Activated B cell treated with CpG ODN at 0.5 μM for 24 hours (primary cell): ENCODE data around the gene SSTR3. TPM values are rescaled to one million over a fixed set of nuclear protein-coding genes. Genes with fewer than 3 reads are reported as not detected.

Experiments used
- ATAC-seq: fragments of 200-7000 bp; cut with Tn5 transposase; one replicate; pipeline ENCODE4 v1.10.0; 2021; ENCODE audit warnings: low read depth, mild to moderate bottlenecking, moderate library complexity
- CTCF ChIA-PET: fragments of 350-600 bp; sonication (Branson Sonifier 250); formaldehyde crosslinking; loops from one replicate; lab custom pipeline; 2021; ENCODE audit warnings: antibody characterized with exemption; lab: Charles Lee
- POLR2A ChIA-PET: fragments of 350-600 bp; sonication (Branson Sonifier 250); formaldehyde crosslinking; loops from one replicate; lab custom pipeline; 2021; ENCODE audit warnings: antibody characterized with exemption; lab: Charles Lee
- DNase-seq: peaks from one replicate; pipeline ENCODE4 v3.0.0; 2022
- H3K27ac Mint-ChIP-seq: one replicate; pipeline ENCODE4 v1.8.0; 2020; ENCODE audit warnings: mixed read lengths
- H3K27me3 Mint-ChIP-seq: one replicate; pipeline ENCODE4 v1.8.0; 2021; ENCODE audit warnings: mixed read lengths
- H3K36me3 Mint-ChIP-seq: one replicate; pipeline ENCODE4 v1.8.0; 2021; ENCODE audit warnings: low read depth, mixed read lengths
- H3K4me1 Mint-ChIP-seq: one replicate; pipeline ENCODE4 v1.8.0; 2021; ENCODE audit warnings: mixed read lengths
- H3K4me3 Mint-ChIP-seq: one replicate; pipeline ENCODE4 v1.8.0; 2020; ENCODE audit warnings: mild to moderate bottlenecking, mixed read lengths
- H3K9me3 Mint-ChIP-seq: one replicate; pipeline ENCODE4 v1.8.0; 2020; ENCODE audit warnings: mixed read lengths
- intact Hi-C: fragments of 100-400 bp; cut with micrococcal nuclease; formaldehyde crosslinking; loops from one replicate; pipeline ENCODE4 v1.15.1; 2024
- total RNA-seq: library from RNA; stranded (reverse); gene quantifications from 2 replicates; pipeline ENCODE4 v1.2.3, GENCODE V29; 2022
- TF ChIP-seq, protein P1 (sequence below): fragments of 200-600 bp; IDR thresholded peaks from one replicate; pipeline ENCODE4 v1.8.0; 2022; ENCODE audit warnings: antibody characterized with exemption, mild to moderate bottlenecking

The SSTR3 gene
- total RNA-seq, 1 donor from 2014 or later, result 1.8 TPM

DNA sequence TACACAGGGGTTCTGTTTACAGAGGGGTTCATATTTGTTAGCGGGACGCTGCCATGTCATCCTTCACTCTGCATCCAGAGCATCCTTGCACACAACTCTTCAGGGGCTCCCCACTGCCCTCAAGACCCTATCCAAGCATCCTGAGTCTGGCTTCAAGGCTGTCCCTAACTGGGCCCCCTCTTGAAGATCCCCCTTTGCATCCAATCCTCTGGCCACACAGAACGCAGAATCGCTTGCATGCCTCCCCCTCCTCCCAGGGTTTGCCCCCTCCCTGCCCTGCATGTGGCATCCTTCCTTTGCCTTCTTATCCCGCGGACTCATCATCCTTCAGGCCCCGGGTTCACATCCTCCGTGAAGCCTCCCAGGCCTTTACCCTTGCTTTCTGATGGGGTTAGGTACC, 42.9 kb downstream of the SSTR3 start:
- POLR2A ChIA-PET, result no interaction called here
- CTCF ChIA-PET, result no interaction called here
- intact Hi-C loops, result no loop called here
- Mint-ChIP-seq H3K27ac (no peak overlapping the region), H3K4me3 (no peak overlapping the region), H3K36me3 (no peaks in the 10 kb centered on the region), H3K4me1 (peaks cover 12% of the 10 kb centered on the region), H3K27me3 (no peaks in the 10 kb centered on the region), H3K9me3 (no peaks in the 10 kb centered on the region)
- TF ChIP-seq, protein P1, sequence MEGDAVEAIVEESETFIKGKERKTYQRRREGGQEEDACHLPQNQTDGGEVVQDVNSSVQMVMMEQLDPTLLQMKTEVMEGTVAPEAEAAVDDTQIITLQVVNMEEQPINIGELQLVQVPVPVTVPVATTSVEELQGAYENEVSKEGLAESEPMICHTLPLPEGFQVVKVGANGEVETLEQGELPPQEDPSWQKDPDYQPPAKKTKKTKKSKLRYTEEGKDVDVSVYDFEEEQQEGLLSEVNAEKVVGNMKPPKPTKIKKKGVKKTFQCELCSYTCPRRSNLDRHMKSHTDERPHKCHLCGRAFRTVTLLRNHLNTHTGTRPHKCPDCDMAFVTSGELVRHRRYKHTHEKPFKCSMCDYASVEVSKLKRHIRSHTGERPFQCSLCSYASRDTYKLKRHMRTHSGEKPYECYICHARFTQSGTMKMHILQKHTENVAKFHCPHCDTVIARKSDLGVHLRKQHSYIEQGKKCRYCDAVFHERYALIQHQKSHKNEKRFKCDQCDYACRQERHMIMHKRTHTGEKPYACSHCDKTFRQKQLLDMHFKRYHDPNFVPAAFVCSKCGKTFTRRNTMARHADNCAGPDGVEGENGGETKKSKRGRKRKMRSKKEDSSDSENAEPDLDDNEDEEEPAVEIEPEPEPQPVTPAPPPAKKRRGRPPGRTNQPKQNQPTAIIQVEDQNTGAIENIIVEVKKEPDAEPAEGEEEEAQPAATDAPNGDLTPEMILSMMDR, result no peak
- no peak for ATAC-seq
- DNase-seq, result peak; percentile 8

- Mint-ChIP-seq H3K4me1 (peaks cover 25% of the 10 kb centered on the region), H3K9me3 (no peaks in the 10 kb centered on the region), H3K36me3 (no peaks in the 10 kb centered on the region), H3K27ac (no peak overlapping the region), H3K4me3 (no peak overlapping the region), H3K27me3 (no peaks in the 10 kb centered on the region)
- intact Hi-C loops, result no loop called here
- TF ChIP-seq, protein P1, result no peak
- DNase-seq (no peak), ATAC-seq (no peak)
- POLR2A ChIA-PET, result interaction anchor here (0.8 to 1.7 kb wide), 2 partner anchors 31 to 41 kb away, joined by 7 to 8 read pairs; no protein-coding TSS in a partner anchor
- CTCF ChIA-PET, result interaction anchor here (1.1 to 3.0 kb wide), 3 partner anchors 29 to 92 kb away, joined by 3 to 24 read pairs (median 8); no protein-coding TSS in a partner anchor
These were observed 44.2 kb downstream of the SSTR3 start for GRCh38 chr22:37167981-37168647.

GRCh38 chr22:37167176-37167980, 44.9 kb downstream of the SSTR3 start:
- Mint-ChIP-seq H3K36me3 (no peaks in the 10 kb centered on the region), H3K4me1 (peaks cover 32% of the 10 kb centered on the region), H3K9me3 (no peaks in the 10 kb centered on the region), H3K4me3 (no peak overlapping the region), H3K27ac (no peak overlapping the region), H3K27me3 (no peaks in the 10 kb centered on the region)
- intact Hi-C loops, result no loop called here
- ATAC-seq (no peak), DNase-seq (no peak)
- TF ChIP-seq, protein P1, result no peak
- ChIA-PET POLR2A (interaction anchor here (0.6 to 2.4 kb wide), 5 partner anchors 32 to 834 kb away, joined by 4 to 8 read pairs (median 7); no protein-coding TSS in a partner anchor), CTCF (interaction anchor here (0.8 to 3.0 kb wide), 6 partner anchors 11 to 93 kb away, joined by 3 to 24 read pairs (median 6); no protein-coding TSS in a partner anchor)

DNA sequence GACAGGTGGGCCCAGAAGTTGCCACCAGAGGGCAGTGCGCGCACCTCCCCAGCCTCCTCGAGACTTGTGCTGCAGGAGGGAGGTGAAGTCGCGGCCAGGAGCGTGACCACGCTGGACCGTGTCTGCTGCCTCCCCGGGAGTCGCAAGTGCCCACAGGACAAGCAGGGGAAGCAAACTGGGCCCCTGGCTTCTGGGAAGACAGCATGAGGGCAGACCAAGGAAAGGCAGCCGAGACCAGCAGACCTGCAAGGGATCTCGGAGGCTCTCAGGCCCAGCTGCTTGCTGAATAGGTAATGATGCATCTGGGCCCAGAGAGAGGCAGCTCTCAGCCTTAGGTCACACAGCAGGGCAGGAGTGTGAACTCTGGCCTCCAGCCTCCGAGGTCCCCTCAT, 45.6 kb downstream of the SSTR3 start:
- ATAC-seq, result peak; percentile 44
- peak overlapping the region; percentile 7 for H3K4me3 Mint-ChIP-seq

More for the DNA sequence above, 45.6 kb downstream of the SSTR3 start:
- Mint-ChIP-seq H3K27me3 (no peaks in the 10 kb centered on the region), H3K27ac (peak overlapping the region; percentile 21), H3K4me1 (peaks cover 39% of the 10 kb centered on the region), H3K36me3 (no peaks in the 10 kb centered on the region), H3K9me3 (no peaks in the 10 kb centered on the region)
- TF ChIP-seq, protein P1, result peak; percentile 69
- DNase-seq, result peak; percentile 73
- intact Hi-C loops, result loop anchor here (1.0 kb wide), 6 partner anchors 33 to 291 kb away; no protein-coding TSS in a partner anchor
- ChIA-PET POLR2A (interaction anchor here (1.1 to 2.4 kb wide), 3 partner anchors 17 to 45 kb away, joined by 3 to 8 read pairs (median 8); partner anchors contain the start of gene IL2RB), CTCF (interaction anchor here (0.8 to 3.0 kb wide), 7 partner anchors 10 to 93 kb away, joined by 3 to 24 read pairs (median 5); no protein-coding TSS in a partner anchor)
